Measurements from ENCODE around the gene HS3ST3A1.

Gene HS3ST3A1

DNA sequence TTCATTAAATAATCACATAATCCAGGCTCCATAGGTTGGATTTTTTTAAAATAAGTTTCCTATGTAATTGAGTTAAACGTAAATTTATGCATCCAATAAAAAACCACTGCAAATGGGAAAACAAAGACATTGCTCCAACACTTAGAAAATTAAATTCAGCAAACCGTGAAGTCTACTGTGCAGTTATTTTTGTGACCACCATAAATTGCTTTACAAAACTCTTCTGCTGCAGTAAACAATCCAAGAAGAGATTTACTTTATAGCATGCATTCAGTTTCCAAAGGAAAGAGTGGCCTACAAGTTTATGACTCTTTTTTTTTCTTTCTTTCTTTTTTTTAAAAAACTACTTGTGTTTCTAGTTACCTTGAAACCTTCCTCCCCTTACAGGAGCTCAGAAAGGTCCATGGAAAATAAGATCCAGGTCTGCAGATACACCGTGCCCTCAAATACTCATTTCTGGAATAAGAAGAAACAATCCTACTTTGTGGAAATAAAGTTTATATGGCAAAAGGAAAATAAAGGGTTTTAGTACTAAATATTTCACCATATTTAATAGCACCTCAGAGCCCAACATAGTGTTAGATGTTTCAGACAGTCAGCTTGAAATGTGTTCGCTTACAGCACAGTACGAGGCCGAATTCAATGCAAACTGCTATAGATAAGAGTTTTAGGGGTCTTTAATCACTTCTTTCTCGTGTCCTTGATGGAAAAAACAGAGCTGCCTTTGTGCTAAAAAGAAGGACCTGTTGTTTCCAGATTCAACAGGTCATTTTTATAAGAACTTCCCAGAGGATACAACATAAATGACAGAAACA is 3.2 kb downstream of the HS3ST3A1 start:
- FAIRE-seq: no peak
- DNase-seq (ENCODE audit: insufficient read length, low spot score): no peak

DNA sequence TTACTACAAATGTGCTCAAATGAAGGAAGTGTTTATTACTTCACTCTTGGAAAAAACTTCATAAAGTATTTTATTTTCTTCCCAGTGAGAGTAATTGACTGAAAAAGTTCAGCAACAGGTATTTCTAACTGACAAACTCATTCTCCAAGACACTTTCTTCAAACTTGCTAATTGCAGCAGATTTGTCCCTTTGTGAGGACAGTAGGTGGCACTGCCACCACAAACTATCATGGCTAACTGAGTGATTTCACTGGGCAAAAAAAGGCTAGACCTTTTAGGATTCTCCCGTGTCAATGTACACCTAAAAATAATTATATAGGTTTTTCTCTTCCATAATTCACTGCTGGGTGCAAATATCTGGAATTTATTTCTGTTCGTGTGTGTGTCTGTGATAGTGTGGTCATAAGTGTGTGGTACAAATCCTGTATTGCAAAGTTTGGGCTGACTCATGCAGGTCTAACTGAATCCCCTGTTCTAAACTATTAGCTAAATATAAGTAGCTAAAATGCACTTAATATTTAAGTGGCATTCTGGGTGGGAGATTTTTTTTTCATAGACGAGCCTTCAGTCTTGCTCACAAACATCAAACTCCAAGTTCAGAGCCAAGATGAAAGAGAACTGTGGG is 3.9 kb downstream of the HS3ST3A1 start:
- FAIRE-seq: no peak
- DNase-seq (ENCODE audit: insufficient read length, low spot score): peak; percentile 22

DNA sequence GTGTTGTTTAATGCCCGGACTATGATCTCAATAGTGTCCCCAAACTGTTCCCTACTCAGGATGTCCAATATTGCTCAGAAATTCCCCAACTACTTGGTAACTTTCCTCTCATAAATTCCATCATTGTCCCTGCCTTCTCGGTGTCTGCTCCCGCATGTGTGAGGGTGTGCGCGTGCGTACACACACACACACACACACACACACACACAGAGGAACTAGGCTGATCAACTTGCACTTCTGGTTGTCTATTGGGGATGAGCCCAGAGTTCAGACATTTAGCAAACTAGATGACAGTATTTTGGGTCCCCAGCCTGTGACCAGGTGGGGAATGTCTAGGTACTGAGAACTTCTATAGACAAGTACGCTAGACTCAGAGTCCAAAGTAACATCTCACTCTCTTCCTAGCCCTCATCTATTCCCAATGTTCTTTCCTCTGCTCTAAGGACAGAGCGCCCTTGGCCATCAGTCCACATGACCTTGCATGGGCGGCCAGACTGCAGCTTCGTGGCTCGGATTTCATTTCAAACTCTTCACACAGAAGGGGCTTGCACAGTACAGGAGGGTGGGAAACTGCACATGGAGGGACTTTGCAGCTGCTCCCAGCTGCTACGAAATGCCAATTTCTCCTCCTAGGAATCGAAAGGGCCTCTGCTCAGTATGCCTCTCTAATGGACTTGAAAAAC is 5.3 kb downstream of the HS3ST3A1 start:
- FAIRE-seq (no peak), DNase-seq (ENCODE audit: insufficient read length, low spot score) (no peak)

DNA sequence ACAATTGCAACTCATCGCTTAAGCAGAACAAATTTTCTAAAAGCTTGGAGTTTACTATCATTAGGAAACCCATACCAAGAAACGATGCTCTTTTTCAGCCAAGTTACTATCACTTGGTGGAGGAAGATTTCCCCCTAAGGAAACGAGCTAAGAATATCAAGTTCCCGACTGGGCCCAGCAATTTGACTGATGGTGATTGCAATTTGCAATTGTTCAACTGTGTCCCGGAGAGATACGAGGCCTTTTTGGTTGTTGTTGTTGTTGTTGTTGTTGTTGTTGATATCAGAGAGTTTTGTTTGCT is 6.2 kb downstream of the HS3ST3A1 start:
- FAIRE-seq (no peak), DNase-seq (ENCODE audit: insufficient read length, low spot score) (no peak)

DNA sequence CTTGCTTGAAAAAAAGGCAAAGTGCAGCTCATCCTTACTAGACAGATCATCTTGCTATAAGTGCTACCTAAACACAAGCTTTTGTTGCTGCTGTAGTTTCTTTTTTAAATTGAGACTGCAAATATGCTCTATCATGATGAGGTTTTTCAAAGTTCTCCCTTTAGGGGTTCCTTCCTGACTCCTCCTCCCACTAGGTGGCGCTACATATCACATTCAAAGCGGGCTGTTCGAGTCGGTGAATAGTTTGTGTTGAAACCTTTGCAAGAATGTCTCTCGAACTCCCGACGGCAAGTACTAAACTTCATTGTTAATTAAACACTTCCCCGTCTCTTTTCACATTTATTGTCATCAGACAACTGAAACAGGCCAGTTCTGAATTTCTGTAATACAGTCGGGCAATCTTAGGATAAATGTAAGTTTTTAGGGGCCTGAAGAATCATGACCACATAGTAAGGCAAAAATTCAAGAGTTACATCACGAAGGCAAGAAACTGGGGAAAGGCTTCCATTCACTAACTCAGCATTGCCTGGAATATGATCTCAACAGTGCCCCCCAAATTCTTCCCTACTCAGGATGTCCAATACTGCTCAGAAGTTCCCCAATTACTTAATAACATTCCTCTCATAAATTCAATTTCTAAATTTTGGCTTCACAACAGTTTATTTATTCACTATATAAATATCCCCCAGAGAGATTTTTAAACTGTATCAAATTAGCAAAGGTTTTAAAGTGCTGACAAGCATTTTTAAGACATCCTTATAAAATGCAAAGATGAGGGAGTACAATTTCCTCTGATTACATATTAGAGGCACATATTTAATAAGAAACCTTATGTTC is 6.7 kb downstream of the HS3ST3A1 start:
- FAIRE-seq: peak; percentile 86
- DNase-seq (ENCODE audit: insufficient read length, low spot score): peak; percentile 44

DNA sequence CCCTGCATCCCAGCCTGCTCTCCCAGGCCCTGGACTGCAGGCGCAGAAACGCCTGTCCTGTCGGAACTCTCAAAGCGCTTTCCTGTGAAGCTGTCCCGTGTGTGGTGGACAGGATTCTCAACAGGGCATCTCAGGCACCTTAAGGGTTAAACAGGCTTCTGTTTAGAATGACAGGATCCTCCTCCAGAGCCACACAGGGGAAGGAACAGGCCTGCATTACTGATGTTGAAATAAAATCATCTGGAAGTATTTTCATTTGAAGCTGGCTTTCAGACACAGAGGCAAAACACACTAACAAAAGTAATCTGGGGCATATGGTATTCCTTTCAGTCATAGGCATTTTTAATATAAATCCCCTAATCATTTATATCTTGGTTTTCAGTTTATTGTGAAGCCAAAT is 7.4 kb downstream of the HS3ST3A1 start:
- FAIRE-seq: no peak
- no peak for DNase-seq (ENCODE audit: insufficient read length, low spot score)

DNA sequence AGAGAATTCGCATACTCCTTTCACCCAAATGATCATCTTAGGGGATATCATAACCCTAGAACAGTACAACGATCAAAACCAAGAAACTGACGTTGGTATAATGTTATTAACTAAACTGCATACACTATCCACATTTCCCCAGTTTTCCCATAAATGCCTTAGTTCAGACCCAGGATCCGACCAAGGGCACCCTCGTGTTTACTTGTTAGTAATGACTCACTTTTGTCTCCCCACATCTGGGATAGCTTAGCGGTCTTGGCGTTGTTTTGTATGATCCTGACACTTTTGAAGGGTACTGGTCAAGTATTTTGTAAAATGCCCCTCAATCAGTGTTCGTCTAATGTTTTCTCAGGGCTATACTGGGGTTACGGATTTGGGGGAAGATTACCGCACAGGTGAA is 8.0 kb downstream of the HS3ST3A1 start:
- DNase-seq (ENCODE audit: insufficient read length, low spot score) (no peak), FAIRE-seq (no peak)

DNA sequence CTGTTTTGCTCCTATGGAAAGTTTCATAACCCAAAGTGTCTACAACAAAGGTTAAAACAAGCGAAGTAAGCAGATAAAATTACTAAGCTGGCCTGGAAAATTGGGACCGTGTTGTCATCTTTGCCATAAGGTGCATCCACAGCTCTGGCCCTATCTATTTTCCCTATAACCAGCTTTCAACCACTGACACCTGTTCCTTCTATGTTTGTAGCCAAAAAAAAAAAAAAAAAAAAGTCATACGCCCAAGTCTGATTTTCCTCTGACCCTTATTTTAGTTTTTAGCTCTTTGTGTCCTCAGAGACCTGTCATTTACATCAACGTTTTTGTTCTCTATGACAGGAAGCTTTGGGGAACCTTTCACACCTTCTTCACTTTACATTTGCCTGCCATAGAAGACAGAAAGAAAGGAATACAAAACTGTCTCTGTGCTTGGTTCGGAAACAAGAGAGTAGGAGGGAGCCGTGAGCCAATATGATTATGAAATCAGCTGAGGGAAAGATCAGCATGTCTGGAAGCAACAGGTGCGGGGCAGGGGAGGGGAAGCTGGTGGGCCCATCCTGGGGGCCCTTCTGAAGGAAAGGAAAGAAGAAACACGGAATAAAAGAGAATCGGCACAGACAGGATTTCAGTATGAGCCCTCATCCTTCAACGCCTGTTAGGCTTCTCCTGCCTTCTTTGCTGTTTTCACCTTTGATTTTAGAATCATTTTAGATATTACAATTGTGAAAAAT is 8.5 kb downstream of the HS3ST3A1 start:
- DNase-seq (ENCODE audit: insufficient read length, low spot score) (no peak), FAIRE-seq (no peak)

DNA sequence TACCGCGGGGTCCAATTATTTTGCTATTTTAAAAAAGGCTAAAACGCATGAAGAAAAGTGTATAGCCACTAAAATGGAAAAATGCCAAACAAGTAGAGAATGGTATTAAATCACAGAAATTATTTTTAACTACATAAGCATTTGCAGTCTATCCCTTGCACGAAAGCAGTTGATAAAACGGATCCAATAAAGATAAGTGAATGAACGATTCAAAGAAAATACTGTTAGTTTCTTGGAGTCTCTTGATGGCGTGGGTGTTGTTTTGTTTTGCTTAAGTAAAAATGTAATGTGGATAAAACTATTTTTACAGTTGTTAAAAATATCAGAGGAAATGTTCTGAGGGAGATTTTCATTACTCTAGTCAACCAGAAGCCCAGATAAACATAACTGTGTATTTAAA is 9.3 kb downstream of the HS3ST3A1 start:
- FAIRE-seq: no peak
- DNase-seq (ENCODE audit: insufficient read length, low spot score): no peak

DNA sequence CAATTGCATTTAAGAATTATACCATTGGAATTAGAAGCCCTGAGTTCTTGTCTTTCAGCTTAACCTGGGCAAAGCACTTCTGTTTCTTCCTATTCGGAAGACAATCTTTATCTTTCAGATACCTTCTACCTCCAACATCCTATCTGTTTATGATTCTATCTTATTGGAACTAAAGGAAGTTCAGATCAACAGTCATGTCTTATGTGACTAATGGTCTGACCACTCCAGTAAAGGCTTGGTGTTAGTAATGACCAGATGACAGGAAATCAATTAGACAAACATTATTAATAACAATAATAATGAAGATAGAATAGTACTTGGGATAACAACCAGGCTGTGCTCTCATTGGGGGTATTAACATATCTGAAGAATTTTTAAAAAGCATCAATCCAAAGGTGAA is 11.3 kb downstream of the HS3ST3A1 start:
- DNase-seq (ENCODE audit: insufficient read length, low spot score) (no peak), FAIRE-seq (no peak)

DNA sequence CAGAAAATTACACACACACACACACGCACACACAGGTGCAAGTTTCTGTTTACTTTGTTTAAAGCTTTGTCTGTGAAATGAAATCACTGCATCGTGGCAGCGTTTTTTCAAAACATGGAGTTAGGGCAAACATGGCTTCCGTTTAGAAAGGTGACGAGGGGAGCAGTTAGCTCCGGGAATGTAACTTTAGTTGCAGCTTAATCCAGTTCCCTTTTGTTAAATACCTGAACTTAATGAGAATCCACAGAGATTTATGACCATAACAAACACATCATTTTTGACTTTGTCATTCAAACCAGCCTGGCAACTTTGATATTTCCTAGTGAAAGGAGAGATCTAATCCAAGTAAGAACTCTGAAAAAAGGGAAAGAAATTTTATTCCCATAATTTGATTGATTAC is 12.1 kb downstream of the HS3ST3A1 start:
- FAIRE-seq: no peak
- DNase-seq (ENCODE audit: insufficient read length, low spot score): no peak

DNA sequence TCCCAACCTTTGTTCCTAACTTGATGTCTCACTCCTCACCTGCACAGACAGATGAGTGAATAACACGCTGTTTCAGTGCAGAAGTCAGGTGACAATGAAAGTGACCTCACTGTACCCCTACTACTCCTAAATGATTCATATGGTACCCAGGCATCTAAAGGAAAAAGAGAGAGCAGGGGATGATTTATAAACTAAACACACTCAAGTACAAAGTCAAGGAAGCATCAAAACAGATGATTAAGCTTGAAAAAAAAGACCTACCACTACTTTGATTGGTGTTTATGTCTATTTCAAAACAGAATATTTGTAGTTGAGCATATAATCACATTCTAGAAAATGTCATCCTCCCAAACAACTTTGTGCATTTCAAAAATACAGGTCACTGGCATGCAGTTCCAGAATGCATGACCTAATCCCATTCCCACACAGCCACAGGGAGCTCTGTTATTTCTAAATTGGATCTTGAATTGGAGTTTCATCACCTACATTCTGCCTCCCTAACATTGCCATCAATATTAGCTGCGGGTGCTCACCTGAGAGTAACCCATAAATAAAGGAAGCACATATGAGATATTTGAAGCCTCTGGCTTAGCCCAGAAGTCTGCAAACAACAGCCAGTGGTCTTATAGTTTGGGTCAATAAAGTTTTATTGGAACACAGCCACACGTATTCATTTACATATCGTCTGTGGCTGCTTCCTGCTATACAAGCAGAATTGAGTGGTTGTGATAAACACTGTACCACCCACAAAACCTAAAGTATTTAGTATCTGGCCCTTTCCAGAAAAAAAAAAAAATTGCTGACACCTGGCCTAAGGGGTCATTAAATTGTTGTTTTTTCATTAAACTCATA is 14.0 kb downstream of the HS3ST3A1 start:
- DNase-seq (ENCODE audit: insufficient read length, low spot score) (no peak), FAIRE-seq (no peak)

DNA sequence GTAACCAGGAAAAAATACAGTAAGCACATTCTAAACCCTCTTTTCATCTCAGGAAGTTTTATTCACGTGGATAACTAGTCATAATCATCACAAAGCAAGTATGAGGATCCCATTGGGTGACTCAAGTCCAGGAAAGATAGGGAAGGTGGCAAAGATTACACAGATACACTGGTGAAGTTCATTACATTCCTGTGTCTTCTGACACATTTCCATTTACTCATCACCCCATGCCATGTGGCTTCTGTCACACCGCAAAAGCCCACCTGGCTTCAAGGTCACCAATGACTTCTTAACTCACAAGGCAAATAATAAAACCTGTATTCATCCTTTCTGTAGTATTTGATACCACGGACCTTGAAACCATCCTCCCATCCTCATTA is 17.0 kb downstream of the HS3ST3A1 start:
- FAIRE-seq: no peak
- DNase-seq (ENCODE audit: insufficient read length, low spot score): no peak

DNA sequence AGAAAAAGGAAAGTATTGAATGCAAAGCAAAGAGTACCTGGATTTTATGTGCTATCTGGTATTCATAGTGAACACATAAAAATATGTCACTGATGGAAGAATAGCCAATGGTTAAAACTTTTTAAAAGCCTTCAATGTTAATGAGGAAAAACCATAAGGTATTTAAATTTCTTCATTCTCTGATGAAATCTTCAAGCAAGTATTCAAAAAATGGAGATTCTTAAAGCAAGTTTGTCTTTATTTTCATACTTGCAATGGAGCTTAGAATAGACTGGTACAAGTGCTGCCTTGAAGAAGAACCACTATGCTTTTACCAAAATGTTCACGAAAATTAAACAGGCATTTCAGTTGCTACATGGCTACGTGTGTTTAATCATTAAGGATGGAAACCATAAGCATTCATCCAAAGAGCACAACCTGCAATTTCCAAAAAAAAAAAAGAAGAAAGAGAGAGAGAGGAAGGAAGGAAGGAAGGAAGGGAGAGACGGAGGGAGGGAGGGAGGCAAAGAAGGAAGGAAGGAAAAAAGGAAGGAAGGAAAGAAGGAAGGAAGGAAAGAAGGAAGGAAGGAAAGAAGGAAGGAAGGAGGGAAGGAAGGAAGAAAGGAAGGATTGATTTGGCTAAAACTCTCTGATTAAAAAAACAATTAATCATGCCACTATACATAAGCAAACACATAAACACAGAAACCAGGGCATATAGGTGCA is 17.6 kb downstream of the HS3ST3A1 start:
- no peak for DNase-seq (ENCODE audit: insufficient read length, low spot score)
- no peak for FAIRE-seq

DNA sequence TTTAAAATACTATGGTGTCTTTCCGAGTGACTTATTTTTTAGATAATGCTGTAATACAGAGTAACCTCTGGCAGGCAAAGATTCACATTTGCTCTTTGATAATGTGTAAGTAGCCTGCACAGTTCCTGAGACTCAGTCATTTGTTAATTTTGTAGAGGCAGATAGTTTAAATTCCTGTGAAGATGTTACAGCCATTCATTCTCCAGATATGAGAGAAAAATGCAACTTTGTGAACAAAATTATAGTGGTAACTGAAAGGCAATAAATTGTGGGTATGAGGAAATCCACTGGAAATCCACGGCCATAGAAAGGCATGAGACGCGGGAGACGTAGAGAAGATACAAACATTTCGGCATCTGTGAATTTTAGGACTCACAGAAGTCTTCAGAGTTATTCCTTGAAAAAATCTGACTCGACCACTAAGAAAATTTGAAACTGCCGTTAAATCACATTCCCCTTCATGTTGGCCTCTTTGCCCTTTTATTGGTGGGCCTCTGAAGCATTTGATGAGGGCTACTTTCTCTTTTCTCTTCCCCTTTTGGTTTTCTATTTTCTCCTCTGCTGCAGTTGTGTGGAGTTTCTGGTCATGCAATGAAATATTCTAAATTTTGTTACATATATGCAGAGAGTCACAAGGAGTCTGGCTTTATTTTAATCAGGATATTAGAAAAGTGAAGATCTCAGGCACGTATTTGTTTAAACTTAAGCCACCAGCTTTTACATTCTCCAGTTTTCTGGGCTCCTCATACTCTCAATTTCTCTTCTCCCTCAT is 18.8 kb downstream of the HS3ST3A1 start:
- FAIRE-seq (no peak), DNase-seq (ENCODE audit: insufficient read length, low spot score) (no peak)

DNA sequence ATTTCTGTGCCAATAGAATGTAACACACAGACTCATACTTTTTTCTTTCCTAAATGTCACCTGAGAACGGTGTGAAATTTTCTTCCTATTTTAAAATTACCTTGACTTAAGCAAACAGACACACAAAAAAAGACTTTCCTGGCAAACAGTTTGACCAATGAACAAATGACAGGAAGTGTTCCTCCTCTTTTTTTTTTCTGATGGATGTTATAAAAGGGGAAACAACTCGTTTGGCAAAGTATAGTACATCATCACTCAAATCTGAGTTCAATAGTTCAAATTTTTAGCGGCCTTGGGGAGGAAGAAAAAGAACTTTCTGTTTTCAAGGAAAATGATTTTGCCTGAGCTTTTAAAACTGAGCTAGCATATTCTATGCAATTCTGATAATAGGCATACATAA is 19.8 kb downstream of the HS3ST3A1 start:
- no peak for FAIRE-seq

DNA sequence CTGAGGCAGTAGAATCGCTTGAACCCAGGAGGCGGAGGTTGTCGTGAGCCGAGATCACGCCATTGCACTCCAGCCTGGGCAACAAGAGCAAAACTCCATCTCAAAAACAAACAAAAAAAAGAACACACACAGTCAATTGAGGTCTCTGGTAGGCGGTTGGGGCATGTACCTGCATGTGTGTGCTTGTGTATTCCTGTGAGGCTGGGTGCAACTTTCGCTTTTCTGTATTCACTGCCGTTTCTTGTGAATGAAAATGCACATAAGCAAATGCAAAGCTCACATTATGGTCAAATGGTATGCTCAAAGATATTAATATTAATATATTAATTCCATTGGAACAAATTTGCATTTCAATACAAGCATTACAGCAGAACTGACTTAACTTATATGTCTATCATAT is 20.9 kb downstream of the HS3ST3A1 start:
- DNase-seq (ENCODE audit: insufficient read length, low spot score): no peak
- no peak for FAIRE-seq

More for the DNA sequence above, 19.8 kb downstream of the HS3ST3A1 start:
- DNase-seq (ENCODE audit: insufficient read length, low spot score): no peak

All from GM19239 (cell line).